GM18870 (cell line): ENCODE data around the gene AP1S1.

ENCODE experiments used
- ATAC-seq: cut with Tn5 transposase; IDR thresholded peaks from one replicate; pipeline ENCODE4 v1.9.1; 2021; ENCODE audit warnings: moderate library complexity; ENCODE audit not compliant: unreplicated experiment

AP1S1 gene

DNA sequence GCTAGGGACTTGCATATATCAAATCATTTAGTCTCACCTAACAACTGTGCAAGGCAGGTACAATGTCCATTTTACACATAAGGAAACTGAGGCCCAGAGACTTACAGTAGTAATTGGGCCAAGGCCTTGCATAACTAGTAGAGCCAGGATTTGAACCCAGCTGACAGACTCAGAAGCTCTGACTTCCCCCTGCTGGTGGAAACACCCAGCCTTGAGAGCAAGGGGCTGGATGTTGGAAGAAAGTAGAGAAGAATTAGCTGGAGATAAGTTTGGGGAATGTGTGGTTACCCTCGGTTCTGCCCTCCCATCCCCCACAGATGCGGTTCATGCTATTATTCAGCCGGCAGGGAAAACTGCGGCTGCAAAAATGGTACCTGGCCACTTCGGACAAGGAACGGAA lies 2.0 kb downstream of the AP1S1 start:
- no peak for ATAC-seq

DNA sequence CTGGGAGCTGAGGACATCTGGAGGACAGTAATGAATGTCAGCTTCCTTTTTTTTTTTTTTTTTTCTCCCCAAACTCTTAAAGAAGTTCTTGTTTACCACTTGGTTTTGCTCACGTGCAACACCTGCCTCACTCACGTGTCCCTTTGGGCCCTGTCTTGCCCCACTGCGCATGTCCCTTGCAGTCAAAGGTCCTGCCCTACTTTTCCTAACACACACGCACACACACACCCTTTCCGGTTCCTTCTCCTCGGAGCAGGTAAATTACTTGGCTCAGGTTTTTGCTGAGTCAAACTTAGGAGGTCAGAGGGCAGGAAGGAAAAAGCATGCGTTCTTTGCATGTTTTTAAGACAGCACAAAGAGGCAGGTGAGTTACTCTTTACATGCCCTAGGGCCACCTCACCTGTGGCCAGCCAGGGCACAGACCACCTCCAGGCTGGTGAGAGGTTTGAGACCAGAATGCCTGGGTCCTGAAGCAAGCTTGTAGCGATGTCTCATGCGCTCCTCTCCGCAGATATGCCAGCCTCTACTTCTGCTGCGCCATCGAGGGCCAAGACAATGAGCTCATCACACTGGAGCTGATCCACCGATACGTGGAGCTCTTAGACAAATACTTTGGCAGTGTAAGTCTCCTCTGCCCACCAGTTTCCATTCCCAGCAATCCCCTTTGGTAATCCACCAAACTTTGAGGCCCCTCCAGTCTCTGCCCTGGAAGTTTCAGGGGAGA lies 2.8 kb downstream of the AP1S1 start:
- ATAC-seq, result no peak

DNA sequence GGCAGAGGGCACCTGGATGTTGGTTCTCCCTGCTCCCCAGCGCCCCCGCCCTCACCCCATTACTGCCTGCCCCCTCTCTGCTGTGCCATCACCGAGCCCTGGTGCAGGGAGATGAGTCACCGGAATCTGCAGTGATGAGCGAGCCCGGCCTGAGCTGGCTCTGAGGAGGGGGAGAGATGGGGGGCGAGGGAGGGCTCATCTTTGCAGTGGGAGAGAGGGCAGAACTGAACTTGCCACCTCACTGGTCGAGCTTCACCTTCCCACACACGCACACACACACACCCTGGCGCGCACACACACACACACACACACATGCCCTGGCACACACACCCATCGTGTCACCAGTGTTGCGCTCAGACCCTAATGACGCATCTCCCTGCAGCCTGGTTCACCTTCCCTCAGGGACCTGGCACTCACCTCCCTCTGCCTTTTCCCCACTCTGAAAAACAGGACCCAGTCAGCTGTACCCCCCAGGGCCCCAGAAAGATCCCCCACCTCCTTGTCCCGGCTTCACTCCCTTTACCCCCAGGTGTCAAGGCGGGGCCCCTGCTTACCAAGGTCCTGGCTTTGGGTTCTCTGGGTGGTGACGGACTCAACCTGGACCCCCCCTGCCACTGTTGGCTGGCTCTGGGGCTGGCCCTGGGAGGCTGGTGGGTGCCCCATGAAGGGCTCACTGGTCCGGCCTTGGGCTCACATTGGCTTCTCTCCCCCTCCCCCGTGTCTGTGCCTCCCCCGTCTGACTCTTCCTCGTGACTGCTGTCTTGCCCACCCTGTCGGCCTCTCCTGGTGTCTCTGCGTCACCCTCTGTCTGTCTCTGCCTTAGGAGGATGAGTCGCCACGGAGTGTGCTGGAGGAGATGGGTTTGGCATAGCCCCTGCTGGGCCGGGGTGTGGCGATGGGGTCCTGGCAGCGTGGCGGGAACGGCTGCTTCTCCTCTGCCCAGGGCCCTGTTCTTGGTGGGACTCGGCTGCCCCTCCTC lies 5.7 kb downstream of the AP1S1 start:
- no peak for ATAC-seq

DNA sequence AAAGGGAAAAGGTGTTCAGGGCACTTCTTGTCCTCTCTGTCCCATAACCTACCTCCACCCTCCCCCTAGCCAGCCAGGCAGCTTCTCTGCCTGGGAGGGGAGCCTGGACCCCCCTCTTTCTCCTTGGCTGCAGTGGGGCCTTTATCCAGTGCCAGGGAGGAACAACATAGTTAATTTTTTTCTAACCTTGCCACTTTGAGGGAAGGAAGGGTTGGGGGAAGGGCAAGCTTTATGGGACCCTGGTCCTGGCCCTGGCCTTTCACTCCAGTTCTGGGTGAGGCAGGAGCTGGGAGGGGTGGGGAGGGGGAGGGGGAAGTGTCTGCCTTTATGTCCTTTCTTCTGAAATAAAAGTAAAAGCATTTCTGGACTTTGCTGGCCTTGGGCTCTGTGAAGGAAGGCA lies 6.6 kb downstream of the AP1S1 start:
- no peak for ATAC-seq

DNA sequence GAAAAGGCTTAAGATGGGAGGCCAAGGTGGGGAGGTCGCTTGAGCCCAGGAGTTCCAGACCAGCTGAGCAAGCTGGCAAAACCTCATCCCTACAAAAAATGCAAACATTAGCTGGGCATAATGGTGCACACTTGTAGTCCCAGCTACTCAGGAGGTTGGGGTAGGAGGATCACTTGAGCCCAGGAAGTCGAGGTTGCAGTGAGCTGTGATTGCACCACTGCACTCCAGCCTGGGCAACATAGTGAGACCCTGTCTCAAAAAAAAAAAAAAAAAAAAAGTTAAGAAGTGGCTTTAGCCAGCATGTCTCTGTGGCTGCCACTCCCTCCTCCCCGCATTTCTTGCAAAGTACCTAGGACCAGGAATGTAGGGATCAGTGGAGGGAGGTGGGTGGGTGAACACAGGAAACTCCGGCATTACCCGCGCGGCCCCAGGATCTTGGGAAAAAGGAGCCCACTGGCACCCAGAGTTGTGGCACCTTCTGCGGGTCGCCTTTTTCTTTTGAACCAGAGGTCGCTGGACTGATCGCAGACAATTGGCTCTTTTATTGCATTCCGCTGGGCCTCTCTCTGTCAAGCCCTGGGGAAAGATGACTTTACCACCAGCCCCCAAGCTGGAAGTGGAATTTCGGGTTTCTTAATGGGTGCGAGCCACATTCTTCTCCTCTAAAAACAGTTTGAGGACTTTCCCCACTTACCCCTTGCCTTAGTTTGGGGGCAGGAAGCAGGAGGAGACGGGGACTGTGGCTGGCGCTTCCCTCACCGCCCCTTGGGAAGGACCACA lies 7.6 kb downstream of the AP1S1 start:
- ATAC-seq, result no peak

DNA sequence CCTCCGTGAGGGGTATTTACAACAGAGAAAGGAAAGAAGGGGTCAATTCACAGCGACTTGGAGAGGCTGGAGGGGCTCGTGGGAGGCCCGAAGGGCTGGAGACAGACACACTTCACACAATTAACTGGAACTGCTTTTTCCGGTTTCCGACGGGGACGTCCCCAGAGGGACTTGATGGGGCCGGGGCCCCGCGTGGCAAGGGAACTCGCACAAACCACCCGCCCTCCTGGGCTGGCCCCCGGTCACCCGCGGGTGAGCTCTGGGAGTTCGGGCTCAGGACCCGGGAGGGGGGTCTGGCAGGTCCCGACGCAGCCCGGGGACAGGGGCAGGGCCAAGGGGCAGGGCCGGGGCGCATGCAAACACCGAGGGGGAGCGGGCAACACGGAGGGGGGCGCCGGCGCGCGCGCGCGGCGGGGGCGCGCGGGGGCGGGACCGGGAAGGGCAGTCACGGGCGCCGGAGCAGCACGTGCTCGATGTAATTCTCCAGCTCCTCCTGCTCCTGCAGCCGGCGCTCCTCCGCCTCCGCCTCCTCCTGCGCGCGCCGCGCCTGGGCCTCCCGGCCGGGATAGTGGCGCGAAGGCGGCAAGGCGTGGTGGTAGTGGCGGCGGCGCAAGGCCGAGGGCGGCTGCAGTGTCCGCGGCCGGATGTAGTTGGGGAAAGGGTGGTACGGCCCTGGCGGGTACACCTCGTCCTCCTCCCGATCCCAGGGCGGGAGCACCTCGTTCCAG lies 8.4 kb downstream of the AP1S1 start:
- ATAC-seq, result no peak

DNA sequence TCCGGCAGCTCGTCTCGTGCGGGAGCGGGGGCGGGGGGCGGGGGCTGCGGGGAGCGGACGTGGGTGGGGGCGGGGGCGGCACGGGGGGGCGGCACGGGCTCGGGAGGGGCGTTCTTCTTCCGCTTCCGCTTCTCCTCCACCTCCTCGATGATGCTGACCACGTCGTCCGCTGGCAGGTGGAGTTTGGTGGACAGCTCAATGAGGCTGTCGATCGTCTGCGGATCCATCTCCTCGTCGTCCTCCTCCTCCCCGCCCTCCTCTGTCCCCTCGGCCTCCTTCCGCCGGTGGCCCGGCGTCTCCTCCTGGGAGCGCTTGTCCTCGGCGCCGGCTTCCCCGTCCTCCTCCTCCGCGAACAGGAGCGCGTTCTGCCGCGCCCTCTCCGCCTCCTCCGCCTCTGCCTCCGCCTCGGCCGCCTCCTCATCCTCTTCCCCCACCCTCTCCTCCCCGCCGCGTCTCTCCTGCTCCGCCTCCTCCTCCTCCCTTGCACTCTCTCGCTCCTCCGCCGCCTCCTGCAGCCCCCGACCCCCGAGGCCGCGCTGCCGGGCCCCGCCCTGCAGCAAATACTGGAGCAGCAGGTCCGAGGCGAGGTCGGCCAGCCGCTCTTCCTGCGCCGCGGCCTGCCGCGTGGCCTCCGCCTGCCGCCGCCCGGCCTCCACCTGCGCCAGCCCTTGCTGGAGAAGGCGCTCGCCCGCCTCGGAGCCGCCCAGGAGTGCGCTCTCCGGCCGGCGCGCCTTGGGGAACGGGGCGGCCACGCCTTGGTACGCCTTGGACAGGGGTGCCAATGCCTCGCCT lies 9.2 kb downstream of the AP1S1 start:
- no peak for ATAC-seq

DNA sequence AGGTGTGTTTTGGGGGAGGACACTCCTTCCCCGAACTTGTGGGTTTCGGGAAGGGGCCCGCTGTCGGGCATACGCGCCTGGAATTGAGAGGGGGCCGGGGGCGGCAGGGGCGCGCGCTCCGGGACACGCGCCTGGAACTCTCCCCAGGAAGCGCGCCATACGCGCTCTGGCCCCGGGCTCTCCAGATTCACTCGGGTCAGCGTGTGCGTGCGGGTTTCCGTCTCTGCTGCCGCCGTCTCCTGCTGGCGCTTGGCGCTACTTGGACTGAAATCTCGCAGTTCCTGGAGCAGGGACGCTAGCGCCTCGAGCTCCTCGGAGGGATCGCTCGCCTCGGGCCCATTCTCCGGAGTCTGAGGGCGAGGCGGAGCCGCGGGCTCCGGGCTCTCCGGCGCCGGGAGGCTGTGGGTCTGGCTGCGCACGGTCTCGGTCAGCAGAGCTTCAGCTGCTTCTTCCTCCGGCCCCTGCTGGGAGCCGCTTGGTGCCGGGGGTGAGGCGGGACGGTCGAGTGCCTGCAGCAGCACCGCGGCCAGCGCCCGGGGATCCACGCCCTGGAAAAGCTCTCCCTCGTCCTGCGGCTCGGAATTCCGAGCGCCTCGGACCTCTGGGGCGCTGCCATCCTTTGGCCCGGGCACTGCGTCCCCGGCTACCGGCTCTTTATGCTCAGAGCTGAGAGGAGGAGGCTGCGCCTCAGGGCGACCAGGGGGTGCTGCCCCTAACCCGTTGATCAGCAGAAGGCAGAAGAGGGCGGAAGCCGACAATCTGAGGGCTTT lies 10.0 kb downstream of the AP1S1 start:
- no peak for ATAC-seq

DNA sequence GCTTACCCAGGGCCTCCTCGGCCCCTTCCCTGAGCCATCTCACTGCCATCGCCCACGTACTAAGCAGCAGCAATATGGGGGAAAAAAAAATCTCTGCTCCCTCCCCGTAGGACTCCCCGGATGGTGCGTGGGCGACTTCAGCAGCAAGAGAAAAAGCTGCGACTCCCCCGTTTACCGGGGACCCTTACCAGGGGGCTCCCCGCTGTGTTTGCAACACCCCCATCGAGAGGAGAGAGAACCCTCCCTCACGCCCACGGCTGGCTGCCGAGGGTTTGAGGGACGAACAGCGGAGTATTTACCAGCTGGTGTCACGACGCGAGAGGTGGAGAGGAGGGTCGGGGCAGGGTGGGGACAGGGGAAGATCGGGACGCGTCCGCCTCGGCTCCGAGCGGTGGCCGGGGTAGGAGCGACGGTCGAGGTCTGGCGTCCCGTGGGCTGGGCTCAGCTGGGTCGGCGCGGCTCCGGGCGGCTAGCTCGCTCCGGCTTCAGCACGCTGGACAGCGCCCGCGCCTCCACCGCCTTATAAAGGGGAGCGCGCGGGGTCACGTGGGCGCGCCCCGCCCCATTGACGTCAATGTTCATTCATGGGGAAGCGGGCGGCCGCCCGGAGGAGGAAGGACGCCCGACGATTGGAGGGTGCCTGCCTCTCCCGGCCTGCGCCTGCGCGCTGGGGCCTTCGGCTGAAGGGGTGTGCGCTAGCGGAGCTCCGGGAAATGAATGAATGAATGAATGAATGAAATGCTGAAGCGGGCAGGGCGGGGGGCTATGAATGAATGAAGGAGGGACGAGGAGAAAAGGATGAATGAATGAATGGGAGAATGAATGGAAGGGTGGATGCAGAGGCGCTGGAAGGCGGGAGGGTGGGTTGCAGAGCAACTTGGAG lies 11.0 kb downstream of the AP1S1 start, which contains the start of gene VGF:
Gene VGF, minus strand, starts transcription at position 495 of the 883 bp plus-strand sequence. CDS start 726 bp downstream, outside the sequence.
- ATAC-seq, result no peak

DNA sequence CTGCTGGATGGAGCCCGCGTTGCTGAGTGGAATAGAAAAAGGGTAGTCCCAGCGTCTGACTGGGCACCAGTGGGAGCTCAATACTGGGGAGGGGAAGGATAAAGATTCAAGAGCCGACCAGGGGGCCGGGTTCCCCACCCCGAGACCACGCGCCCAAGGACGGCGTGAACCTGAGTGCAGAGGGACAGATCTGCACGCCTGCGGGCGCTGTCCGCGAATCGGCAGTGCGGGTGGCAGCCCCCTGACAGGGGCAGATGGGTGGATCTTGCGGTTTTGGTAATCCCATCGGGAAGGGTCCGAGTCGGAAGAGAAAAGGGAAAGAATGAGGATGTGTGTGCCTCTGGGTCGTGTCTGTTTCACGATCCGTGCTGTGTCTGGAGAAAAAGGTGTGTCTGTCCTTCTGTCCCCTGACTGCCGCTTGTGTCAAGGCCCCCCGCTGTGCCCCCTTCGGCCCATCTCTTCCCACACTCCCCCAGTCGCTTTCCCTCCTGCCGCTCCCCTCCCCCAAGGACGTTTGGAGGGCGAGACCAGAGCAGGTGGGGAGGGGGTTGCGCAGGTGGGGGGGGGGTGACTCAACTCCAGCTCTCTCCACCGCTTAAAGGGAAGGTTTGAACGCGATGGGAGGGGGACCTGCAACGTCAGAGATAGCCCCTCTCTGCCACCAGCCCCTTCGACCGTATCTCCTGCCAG lies 11.8 kb downstream of the AP1S1 start:
- ATAC-seq, result no peak

DNA sequence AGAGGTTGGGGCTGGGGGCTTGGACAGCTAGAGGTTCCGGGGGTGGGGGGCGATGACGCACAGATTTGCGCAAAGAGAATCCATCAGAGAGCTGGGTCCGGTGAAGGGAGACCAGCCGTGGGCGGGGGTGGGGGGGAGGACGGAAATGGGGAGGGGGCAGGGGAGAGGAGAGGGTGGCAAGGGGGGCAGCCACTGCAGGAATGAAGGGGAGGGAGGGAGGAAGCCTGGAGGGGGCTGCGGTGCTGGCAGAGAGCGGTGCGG lies 12.3 kb downstream of the AP1S1 start:
- no peak for ATAC-seq

DNA sequence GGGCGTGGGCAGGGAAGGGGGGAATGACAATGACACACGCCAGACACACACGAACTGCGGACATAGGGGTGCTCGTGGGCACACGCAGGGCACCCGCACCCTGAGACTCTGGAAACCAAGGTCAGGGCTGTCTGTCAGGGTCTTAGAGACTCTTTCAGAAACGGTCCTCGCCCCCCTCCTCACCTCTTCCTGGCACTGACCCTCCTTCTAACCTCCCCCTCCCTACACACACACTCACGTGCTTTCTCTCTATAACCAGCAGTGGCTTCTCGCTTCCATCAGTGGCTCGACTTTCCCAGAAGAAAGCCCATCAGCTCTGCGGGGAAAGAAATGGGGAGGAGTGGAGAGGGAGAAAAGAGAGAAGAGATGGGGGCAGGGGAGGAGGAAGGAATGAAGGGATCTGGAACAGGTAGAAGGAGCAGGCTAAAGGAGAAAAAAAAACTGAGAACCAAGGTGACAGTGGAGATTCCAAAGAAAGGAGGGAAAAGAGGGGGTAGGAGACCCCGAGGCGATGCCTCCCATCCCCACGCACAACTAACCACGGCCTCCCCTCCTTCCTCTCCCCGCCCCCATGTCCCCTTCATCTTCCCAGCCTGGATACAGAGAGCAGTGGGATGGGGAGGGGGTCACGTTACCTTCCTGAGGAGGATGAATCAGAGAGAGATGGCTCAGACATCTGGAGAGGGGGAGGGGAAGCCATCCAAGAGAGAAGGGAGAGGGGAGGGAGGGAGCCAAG lies 12.8 kb downstream of the AP1S1 start:
- no peak for ATAC-seq

DNA sequence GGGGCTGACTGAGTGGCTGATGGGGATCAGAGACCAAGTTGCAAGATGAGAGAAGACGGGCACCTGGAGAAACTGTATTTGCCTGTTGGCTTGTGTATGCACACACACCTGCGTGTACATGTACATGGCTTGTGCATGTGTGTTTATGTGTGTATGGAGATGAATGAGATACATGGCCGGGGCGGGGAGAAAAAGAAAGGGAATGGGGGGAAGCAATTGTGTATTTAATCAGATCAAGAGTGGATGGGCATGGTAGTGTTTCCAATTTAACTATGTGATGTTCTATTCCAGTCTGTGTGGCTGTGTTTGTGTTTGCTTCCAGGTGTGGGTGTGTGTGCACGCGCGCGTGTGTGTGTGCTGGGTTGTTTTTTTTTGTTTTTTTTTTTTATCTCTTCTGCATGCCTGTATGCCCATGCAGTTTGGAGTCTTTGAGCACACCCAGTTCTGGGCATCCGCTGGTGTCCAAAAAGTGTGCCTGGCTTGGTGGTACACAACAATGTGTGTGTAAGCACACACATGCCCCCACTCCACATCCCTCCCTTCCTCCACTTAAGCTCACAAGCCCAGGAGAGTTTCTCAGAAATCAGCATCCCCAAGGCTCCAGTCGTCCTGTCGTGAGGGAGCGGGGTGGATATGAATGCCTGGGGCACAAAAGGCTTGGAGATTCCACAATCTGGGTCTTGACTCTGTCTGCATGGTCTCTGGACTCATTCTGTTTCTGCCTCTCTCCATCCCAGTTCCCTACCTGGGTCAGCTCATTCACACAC lies 13.6 kb downstream of the AP1S1 start:
- no peak for ATAC-seq

DNA sequence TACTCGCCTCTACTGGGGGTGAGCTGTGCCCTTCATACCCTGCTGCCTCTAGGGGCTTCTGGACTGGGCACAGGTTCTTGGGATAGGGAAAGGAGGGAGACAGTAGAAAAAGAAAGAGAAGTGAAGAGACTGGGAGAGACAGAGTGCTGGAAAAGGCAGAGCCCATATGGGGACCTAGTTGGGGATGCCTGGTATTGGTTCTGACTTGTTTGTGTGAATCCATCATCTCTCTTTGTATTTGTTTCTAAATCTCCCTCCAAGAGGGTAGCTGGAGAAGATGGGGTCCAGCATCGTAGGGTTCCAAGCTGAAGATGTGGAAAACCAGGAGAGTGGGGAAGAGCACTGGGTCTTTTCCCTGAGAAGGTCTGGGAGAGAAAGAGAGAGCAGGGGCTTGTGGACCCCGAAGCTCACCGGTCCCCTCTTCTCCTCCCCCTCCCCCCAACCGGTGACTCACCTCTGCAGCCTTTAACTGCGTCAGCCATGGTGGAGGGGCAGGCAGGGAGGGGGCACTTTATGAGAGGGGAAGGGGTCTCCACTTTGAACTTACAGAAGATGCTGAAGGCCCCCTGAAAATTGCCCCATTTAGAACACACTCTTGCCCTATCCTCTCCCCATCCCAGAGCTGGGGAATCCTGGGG lies 14.3 kb downstream of the AP1S1 start:
- no peak for ATAC-seq

DNA sequence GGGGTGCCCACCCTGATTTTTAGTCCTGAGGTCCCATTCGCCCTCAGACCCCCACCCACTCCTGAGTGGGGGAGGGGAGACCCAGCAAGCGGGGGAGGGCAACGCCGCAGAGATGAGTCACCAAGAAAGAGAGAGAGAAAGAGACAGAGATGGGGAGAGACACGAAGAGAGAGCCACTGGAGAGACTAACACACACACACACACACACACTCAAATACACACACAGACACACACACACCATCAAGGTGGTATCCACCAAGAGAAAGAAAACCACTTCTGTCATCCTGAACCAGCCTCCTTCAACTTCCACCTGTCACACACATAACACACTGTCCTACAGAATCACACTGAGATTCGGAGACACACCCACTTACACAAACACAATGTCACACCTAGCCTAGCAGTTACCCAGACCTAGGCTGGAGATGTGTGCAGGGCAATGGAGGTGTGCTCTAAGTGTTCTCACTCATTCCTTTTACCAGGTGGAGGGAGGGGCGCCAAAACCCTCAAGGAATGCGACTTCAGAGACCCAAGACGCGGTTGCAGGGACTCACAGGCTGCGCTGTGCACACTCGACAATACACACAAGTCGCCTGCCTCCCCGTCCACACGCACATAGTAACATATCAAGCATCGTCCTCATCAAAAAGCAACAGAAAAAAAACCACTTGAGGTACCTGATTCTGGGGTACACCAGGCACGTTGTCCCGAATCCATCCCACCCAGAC lies 15.0 kb downstream of the AP1S1 start:
- ATAC-seq, result no peak
